ENCODE measurements around the gene MVD. TPM values are rescaled to one million over a fixed set of nuclear protein-coding genes. Genes with fewer than 3 reads are reported as not detected.

The MVD gene
- total and polyA plus RNA-seq, 7 donors, result 16.8 to 206 (median 25.7) TPM

DNA sequence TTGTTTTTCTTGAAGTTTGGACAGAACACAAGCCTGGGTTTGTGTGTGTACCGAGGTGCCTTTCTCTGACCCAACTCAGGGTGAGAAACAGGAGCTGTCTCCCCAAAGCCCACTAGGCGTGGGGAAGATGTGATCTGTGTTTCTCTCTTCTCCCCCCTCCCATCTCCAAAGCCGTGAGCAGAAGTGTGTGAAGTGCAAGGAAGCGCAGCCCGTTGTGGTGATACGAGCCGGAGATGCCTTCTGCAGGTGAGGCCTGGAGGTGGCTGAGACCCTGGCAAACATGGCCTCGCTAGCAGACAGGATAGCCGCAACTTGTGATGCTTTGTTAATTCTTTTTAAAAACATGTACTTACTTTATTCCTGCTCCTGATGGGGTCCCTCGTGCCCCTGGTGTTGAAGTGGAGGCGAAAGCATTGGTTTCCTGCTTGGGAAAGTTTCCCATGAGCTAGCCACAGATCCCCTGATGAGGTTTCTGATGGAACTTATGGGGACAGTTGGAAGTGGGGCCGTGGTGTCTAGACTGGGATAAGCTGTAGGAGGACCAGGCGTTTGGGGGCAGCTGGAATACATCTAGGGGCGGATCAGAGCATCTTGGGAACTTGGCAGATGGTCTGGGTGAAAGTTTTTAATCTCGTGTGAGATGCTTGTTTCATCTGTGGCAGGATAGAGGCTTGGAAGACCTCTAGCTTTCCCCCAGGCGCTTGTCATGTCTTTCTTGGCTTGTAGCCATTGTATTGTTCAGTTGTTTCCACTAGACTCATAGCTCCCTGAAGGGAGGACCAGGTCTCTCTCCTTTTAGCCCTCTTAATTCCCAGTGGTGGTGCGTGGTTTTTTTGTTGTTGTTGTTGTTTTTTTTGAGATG lies 44.3 kb upstream of the MVD start:
- Histone ChIP-seq H3K27ac (peak overlapping the region; percentile 78 to 95 (median 86)), H3K36me3 (peaks cover 0 to 5% (median 0%) of the 10 kb centered on the region in 4 donors), H3K9me3 (no peaks in the 10 kb centered on the region), H3K4me3 (peak overlapping the region; percentile 63 to 99 (median 78)), H3K27me3 (no peaks in the 10 kb centered on the region), H3K4me1 (peaks cover 0 to 43% (median 32%) of the 10 kb centered on the region in 4 donors)
- no peak for TF ChIP-seq POLR2AphosphoS5 (IDR thresholded peaks at IDR 0.05)
- TF ChIP-seq EP300 (IDR thresholded peaks at IDR 0.05), result no peak
- TF ChIP-seq, protein P1, sequence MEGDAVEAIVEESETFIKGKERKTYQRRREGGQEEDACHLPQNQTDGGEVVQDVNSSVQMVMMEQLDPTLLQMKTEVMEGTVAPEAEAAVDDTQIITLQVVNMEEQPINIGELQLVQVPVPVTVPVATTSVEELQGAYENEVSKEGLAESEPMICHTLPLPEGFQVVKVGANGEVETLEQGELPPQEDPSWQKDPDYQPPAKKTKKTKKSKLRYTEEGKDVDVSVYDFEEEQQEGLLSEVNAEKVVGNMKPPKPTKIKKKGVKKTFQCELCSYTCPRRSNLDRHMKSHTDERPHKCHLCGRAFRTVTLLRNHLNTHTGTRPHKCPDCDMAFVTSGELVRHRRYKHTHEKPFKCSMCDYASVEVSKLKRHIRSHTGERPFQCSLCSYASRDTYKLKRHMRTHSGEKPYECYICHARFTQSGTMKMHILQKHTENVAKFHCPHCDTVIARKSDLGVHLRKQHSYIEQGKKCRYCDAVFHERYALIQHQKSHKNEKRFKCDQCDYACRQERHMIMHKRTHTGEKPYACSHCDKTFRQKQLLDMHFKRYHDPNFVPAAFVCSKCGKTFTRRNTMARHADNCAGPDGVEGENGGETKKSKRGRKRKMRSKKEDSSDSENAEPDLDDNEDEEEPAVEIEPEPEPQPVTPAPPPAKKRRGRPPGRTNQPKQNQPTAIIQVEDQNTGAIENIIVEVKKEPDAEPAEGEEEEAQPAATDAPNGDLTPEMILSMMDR (IDR thresholded peaks at IDR 0.05), result no peak
- no peak for TF ChIP-seq POLR2A (IDR thresholded peaks at IDR 0.05)
- no peak for DNase-seq
- 30 to 37% methylated on average over 17 of the region's 17 CpGs for WGBS, 2 donors
- intact Hi-C loops (cut with DNase I), result no loop called here

DNA sequence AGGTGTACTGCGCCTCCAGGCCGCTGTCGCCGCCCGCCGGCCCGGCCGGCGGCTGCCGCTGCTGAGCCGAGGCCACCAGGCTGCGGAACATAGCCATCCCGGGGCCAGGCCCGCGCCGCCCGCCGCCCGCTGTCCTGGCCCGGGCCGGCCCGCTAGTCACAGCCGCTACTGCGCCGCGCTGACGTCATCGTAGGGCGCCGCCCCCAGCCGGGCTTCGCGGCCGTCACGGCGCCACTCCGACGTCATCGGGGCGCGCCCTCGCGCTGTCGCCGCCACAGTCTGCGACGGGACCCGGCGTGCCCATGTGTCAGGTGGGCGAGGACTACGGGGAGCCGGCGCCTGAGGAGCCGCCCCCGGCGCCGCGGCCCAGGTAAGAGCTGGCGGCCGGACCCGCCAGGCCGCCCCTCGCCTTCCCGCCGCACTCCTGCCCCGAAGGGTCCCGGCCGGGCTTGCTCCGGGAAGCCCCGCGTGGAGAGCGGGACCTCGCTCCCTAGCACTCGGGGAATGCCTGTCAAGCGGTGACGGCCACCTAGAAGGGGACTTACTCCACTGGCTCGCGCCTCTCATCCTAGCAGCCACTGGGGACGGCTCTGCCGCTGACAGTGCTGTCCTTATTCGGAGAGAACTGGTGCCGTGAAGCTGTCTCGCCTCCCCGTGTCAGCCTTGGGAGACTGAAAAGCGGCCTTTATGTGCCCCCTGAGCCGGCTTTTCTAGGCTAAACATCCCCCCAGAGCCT lies 43.5 kb upstream of the MVD start, which contains the start of the genes CTU2 and RNF166:
Gene CTU2 (plus strand): TSS at position 275 of the 736 bp plus-strand sequence. CDS start 28 bp downstream, at position 303.
Gene RNF166 (minus strand): TSS at position 180 of the 736 bp plus-strand sequence. CDS start 83 bp downstream, at position 97.
- no peaks in the 10 kb centered on the region for H3K27me3 ChIP-seq
- intact Hi-C loops (cut with DNase I), result no loop called here
- H3K36me3 ChIP-seq, result peaks cover 0 to 5% (median 0%) of the 10 kb centered on the region in 4 donors
- no peaks in the 10 kb centered on the region for H3K9me3 ChIP-seq
- H3K4me1 ChIP-seq, result peaks cover 0 to 51% (median 34%) of the 10 kb centered on the region in 4 donors
- no peak for TF ChIP-seq EP300 (IDR thresholded peaks at IDR 0.05)
- TF ChIP-seq, protein P1 (IDR thresholded peaks at IDR 0.05), result no peak
- TF ChIP-seq POLR2AphosphoS5 (IDR thresholded peaks at IDR 0.05), result peak; percentile 48 to 82 (median 76)
- H3K4me3 ChIP-seq, result peak within 1 kb of the TSS; percentile 63 to 99 (median 78)
- peak within 1 kb of the TSS; percentile 78 to 95 (median 86) for H3K27ac ChIP-seq
- 0 to 1% methylated on average over 86 of the region's 86 CpGs for WGBS, 2 donors
- peak; percentile 95 for DNase-seq

DNA sequence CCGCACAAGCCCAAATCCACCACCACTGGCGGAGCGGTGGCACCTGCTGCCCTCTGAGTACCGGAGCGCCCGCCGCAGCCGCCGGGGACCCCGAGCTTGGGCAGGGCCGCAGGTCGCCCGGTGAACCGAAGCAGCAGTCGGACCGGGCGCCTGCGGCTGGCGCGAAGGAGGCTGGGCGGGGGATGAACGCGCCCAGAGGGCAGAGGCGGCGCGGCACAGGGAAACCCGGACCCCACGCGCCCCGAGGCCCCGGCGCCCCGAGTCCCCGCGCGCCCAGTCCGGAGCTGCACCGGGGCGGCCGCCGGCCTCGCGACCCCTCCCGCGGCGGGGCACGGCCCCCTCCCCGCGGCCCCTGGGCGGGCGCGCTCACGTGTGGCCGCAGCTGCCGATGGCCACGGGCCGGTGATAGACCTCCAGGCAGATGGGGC lies 42.9 kb upstream of the MVD start:
- intact Hi-C loops (cut with DNase I), result no loop called here
- peak overlapping the region; percentile 78 to 95 (median 86) for H3K27ac ChIP-seq
- no peaks in the 10 kb centered on the region for H3K9me3 ChIP-seq
- peaks cover 0 to 6% (median 0%) of the 10 kb centered on the region in 4 donors for H3K36me3 ChIP-seq
- TF ChIP-seq POLR2A (IDR thresholded peaks at IDR 0.05), result no peak
- no peak for TF ChIP-seq POLR2AphosphoS5 (IDR thresholded peaks at IDR 0.05)
- TF ChIP-seq, protein P1 (IDR thresholded peaks at IDR 0.05), result no peak
- no peak for TF ChIP-seq EP300 (IDR thresholded peaks at IDR 0.05)
- H3K27me3 ChIP-seq, result no peaks in the 10 kb centered on the region
- DNase-seq, result no peak
- peak overlapping the region; percentile 63 to 99 (median 78) for H3K4me3 ChIP-seq
- H3K4me1 ChIP-seq, result peaks cover 0 to 54% (median 36%) of the 10 kb centered on the region in 4 donors
- WGBS, 2 donors, result 1% methylated on average over 57 of the region's 57 CpGs

DNA sequence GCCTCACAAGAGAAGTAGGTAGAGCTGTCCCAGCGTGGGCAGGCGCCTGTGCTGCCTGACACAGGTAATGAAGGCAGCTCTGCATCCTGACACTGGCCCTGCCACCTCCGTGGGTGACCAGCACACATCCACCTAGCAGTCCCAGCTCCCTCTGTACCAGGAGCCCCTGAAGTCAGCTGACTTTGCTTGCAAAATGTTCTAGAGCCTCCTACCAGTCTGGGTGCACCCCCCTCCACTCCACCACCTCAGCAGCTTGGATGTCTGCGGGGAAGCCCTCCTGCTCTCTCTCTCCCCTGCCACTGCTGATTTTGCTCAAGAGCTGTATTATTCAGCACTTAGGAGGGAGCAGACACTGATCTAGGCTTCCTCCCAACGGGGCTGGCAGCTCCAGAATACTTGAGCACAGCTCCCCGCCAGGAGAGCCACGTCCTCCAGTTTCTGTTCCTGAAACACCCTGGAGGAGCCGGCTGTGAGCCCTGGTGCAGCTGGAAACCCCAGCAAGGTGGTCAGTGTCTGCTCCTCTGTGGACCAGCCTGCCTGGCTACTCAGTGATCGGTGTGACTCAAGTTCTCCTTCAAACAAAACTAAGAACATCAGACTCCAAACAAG lies 42.3 kb upstream of the MVD start:
- Histone ChIP-seq H3K4me1 (peaks cover 0 to 60% (median 36%) of the 10 kb centered on the region in 4 donors), H3K9me3 (no peaks in the 10 kb centered on the region), H3K36me3 (peaks cover 0 to 12% (median 2%) of the 10 kb centered on the region in 4 donors), H3K4me3 (peak overlapping the region; percentile 63 to 99 (median 78)), H3K27me3 (no peaks in the 10 kb centered on the region), H3K27ac (peak overlapping the region; percentile 78 to 95 (median 86))
- DNase-seq, result no peak
- TF ChIP-seq EP300 (IDR thresholded peaks at IDR 0.05) (no peak), POLR2AphosphoS5 (IDR thresholded peaks at IDR 0.05) (no peak), POLR2A (IDR thresholded peaks at IDR 0.05) (no peak)
- TF ChIP-seq, protein P1 (IDR thresholded peaks at IDR 0.05), result no peak
- 20 to 26% methylated on average over 9 of the region's 9 CpGs for WGBS, 2 donors
- intact Hi-C loops (cut with DNase I), result no loop called here
